MV-4-11 (cell line): ENCODE results near the gene KCNT1.
A peak's percentile ranks its signal among the peaks of the same experiment; 100 is the strongest.

ENCODE experiments used
- DNase-seq: peaks from one replicate; lab custom pipeline; 2025; lab: John Stamatoyannopoulos, UW

Gene KCNT1

GRCh38 chr9:135802876-135803419 is 101.0 kb downstream of the KCNT1 start:
- no peak for DNase-seq

- no peak for DNase-seq
These were observed 101.5 kb downstream of the KCNT1 start for GRCh38 chr9:135803441-135803840.

DNA sequence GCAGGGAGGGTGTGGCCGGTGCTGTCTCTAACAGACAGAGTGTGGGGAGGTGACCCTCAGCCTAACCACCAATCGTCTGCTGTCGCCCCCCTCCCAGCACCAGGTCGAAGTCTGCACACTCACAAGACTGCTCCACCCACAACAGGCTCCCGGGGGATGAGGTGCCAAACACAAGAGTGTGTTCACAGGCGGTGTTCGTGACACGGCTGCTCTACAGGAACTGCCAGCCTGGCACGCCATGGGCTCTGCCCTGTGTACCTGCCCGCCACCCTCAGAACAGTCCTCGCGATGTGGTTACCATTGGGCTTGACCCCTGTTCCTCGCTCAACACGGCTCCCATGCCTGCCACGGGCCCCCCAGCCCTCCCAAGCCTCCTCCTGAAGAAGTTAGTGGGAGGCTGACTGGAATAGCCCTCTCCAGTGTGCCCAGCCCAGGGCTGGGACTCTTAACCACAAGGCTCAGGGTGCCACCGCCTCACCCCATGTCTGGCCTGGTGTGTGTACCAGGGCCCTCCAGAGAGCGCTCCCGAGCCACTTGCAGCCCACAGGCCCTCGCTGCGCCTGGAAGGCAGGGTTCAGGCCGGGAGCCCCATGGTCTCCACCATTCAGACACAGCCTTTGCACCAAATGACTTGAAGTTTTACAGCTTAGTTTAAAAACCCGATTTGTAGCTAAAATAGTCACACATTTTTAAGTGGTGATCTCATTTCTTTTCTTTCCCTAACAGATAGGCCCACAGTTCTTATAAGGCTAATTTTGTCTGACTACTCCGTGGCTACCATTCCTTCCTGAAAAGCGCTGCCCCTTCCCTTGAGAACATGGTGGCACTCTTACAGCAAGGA is 102.8 kb downstream of the KCNT1 start:
- no peak for DNase-seq

GRCh38 chr9:135805422-135806022 is 103.5 kb downstream of the KCNT1 start:
- DNase-seq = peak; percentile 6

GRCh38 chr9:135809166-135809565 is 107.2 kb downstream of the KCNT1 start:
- no peak for DNase-seq

GRCh38 chr9:135810806-135811575 is 109.0 kb downstream of the KCNT1 start:
- no peak for DNase-seq

GRCh38 chr9:135811801-135812200 is 109.8 kb downstream of the KCNT1 start:
- DNase-seq = no peak

DNA sequence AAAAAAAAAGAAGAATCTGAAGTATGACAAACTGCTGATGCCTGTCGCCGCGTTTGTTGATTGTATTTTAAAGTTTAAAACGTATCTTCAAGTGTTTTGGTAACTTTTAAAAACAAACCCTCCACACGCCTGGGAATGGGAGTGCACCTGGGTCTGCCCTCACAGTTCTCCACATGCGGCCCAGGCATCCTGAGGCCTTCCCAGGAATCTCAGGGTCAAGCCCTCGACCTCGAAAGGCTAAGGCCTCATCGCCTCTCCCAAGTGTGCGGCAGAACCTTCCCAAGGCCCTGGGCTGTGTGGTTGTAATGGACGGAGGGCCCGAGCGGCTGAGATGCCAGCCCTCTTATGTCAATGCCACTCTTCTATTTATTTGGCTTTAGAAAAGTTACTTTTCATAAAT is 111.0 kb downstream of the KCNT1 start:
- no peak for DNase-seq

DNA sequence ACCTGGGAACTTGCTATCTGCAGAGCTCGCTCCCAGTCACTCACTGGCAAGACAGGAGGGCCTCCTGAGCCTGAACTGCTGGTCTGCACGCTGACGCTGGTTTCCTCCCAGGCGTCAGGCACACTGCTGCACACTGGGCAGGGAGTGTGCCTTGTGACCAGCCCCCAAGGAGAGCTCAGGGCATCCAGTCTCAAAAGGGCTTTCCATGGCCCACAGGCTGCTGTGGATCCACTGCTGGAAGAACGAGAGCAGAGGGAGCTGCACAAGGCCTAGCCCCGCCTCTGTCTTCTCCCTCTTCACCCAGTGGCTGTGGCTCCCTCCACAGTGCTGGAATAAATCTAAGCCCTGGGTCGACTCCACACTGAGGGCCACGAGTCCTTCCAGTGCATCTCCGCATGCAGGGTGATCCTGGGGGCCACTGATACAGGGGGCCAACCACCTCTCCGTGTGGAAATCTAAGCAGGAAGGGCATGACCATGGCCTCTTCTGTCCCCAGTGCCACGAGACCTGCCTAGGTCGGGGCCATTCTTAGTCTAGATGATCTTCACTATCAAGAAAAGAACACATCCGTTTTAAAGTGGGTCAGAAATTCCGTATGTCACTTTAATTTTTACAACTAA is 111.8 kb downstream of the KCNT1 start:
- DNase-seq = no peak

DNA sequence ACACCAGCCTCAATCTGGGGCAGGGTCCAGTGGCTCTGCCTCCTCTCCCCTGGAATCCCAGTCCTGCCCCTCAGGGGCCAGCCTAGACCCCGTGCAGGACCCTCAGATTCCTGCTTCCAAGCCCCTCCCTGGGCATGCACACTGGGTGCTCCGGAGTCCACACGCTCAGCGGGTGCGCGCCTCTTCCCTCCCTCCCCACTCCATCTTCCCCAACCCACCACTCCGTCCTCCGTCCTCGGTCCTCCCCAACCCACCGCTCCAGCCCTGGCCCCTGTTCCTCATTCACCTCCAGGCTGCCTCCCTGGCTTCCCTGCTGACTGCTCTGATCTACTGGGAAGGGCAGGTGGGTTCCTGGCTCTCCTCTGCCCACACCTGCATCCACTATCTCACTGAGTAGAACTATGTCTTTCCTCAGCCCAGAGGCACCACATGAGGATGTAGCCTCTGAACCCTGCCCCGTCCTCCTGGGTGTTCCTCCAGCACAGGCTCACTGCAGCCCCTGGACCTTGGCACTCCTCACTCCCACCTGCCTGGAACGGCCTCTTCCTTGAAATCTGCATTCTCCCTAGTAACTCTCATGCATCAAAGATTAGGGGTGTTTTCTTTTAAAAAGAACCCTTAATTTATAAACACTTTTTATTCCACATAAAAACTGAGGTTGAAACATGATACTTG is 112.6 kb downstream of the KCNT1 start:
- DNase-seq = no peak

- no peak for DNase-seq
These were observed 113.4 kb downstream of the KCNT1 start for GRCh38 chr9:135815413-135815812.

DNA sequence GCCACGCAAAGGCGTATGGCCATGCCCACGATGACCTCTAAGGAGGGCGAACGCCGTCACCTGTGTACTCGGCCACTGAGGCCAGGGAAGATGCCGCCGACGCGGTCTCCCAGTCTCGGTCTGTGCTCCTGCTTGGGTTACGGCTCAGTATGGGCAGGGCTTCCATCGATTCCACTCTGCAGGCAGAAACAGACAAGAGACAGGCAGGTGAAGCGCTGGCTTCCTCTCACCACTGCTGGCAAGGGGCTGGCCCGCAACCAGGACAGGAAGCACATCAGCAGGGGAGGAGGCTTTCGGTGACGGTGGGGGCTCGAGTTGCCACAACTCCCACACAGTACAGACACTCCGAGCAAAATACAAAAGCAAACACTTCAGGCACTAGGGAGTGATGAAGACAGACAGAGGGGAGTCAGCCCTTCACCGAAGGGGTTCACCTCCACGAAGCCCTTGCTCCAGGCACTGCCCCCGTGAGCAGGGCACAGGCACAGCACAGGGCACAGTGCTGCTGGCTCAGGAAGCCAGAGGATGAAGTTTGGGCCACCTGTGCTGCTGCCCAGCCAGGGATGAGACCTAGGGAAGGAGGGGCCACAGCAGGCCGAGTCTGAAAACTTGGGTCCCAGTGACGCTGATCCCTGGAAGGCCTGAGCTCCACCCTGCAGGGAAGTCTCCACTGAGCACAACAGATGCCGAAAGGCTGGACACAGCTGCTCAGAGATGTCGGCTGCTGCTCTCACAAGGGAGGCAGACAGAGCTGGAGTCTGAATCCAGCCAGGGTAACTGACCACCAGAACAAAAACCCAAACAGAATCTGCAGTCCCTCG is 114.1 kb downstream of the KCNT1 start:
- no peak for DNase-seq

GRCh38 chr9:135816651-135816970 is 114.6 kb downstream of the KCNT1 start:
- no peak for DNase-seq

GRCh38 chr9:135817951-135818717 is 116.1 kb downstream of the KCNT1 start:
- no peak for DNase-seq

- DNase-seq = no peak
These were observed 116.9 kb downstream of the KCNT1 start for GRCh38 chr9:135818718-135819475.

- DNase-seq = no peak
These were observed 117.9 kb downstream of the KCNT1 start for GRCh38 chr9:135819905-135820304.

DNA sequence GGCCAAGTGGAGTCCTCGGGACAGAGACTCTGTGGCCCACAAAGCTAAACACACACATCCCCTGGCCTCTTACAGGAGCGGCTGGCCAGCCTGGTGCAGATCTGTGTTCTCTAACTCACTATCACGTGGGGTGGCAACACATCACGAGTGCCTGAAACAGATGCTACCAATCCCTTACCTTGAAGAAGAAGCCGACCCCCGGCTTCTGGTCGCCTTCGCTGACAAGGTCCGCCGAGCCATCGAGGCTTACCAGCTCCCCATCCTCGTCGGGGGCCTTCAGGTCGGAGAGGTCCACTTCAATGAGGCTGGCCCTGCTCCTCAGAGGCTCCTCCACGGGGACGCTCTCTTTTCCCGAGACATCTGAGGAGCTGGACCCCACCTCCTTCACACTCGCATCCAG is 118.7 kb downstream of the KCNT1 start:
- no peak for DNase-seq

GRCh38 chr9:135821116-135821515 is 119.1 kb downstream of the KCNT1 start:
- no peak for DNase-seq

DNA sequence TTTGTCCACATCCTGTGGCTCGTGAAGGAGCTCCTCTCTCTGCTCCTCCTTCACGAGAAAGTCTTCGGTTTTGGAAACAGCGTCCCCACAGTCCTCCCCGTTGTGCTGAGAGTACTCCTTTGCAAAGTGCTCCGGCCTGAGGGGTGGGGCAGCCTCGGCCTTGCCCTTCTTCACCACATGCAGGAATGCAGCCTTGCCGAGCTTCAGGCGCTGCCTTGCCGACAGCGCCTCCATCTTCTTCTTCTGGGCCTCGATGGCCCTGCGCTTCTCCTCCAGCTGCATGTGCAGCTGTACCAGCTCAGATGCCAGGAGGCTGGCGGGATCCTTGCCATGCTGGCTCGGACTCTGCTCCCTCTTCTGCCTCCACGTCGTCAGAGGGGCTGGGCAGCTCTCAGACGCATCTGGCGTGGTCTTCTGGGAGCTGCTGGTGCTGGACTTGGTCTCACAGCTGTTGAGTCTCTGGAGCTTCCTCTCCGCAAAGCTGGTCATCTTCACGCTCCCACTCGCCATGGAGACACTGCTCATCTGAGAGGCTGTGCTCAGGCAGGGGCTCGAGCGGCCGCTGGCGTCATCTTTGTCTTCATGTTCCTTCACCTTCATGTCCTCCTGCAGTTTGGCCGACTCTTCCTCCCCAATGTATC is 119.9 kb downstream of the KCNT1 start:
- DNase-seq = no peak
